Measurements from ENCODE around the gene CASR. TPM values are rescaled to one million over a fixed set of nuclear protein-coding genes. Genes with fewer than 3 reads are reported as not detected.

CASR gene
- total and polyA plus RNA-seq, 11 donors = 0.02 TPM; not detected in 10

DNA sequence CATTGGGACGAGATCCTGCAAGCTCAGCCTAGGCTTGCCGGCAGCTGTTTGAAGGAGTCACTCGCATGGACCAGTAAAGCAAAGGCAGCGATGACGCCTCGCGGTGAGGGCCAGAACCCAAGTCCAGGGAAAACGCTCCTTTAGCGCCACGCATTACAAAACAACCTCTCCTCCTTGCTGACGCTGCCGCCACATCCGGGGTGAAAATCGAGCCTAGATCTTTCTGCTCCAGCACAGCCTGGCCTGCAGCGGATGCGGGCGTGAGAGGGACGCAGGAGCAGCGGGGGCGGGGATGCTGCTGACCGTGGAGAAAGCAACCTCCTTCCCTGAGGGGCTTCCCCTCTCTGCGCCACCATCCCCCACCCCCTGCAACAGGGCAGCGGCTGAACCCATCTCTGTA is 46.7 kb downstream of the CASR start:
- peaks cover 0 to 5% (median 0%) of the 10 kb centered on the region in 12 donors for H3K9me3 ChIP-seq
- DNase-seq = peak in 1 of 5 donors; percentile 25
- H3K27me3 ChIP-seq = peaks cover 0 to 9% (median 0%) of the 10 kb centered on the region in 9 donors
- peak in 1 of 4 donors; percentile 15 for ATAC-seq
- H3K4me1 ChIP-seq = peaks cover 0 to 19% (median 0%) of the 10 kb centered on the region in 12 donors
- H3K27ac ChIP-seq = no peak overlapping the region
- H3K36me3 ChIP-seq = no peaks in the 10 kb centered on the region
- no peak overlapping the region for H3K4me3 ChIP-seq
- WGBS, 4 donors = 72 to 79% (median 76%) methylated on average over 23 of the region's 23 CpGs
- intact Hi-C loops (cut with DNase I) = no loop called here
- TF ChIP-seq POLR2A (IDR thresholded peaks at IDR 0.05) (no peak), CTCF (IDR thresholded peaks at IDR 0.05) (no peak)

DNA sequence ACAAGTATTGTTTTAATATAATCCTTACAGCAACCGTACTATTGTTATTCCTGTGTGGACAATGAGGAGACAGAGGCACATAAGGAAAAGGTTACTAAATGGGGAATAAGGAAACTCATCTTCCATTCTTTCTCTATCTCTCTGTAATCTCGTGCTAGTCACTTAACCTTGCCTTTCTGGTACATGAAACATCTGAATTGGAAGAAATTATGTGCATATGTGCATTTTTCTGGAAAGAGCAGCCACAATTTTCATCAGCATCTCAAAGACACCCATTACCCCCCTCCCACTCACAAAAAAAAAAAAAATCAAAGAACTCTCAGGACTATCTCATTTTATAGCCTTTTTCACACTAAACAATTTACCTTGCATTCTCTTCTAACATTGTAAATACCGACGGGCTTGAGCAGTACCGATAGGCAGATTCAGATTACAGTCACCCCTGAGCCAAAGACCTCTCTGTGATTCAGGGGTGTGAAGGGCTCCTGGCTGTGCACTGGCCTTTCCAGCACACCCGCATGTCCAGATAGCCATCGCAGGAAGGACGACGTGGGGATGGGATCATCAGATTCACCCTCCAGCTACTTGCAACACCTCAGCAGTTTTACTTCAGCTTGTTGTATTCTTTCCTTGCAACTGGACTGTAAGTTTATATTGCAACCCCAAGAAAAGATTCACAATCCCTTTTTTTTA is 48.1 kb downstream of the CASR start:
- H3K4me3 ChIP-seq = no peak overlapping the region
- intact Hi-C loops (cut with DNase I) = no loop called here

GRCh38 chr3:122232485-122232884 is 49.0 kb downstream of the CASR start:
- no peak overlapping the region for H3K4me3 ChIP-seq
- no peak for TF ChIP-seq CTCF (IDR thresholded peaks at IDR 0.05)
- no peak for TF ChIP-seq POLR2A (IDR thresholded peaks at IDR 0.05)
- H3K27ac ChIP-seq = peak overlapping the region in 1 of 12 donors; percentile 59
- no peaks in the 10 kb centered on the region for H3K36me3 ChIP-seq
- ATAC-seq = no peak
- H3K27me3 ChIP-seq = peaks cover 0 to 9% (median 0%) of the 10 kb centered on the region in 9 donors
- peaks cover 0 to 19% (median 0%) of the 10 kb centered on the region in 12 donors for H3K4me1 ChIP-seq
- 47 to 79% (median 71%) methylated on average over 4 of the region's 4 CpGs for WGBS, 4 donors
- DNase-seq = no peak
- no peaks in the 10 kb centered on the region for H3K9me3 ChIP-seq
- intact Hi-C loops (cut with DNase I) = no loop called here

More for the DNA sequence above, 48.1 kb downstream of the CASR start:
- no peak for DNase-seq
- H3K36me3 ChIP-seq = no peaks in the 10 kb centered on the region
- peaks cover 0 to 9% (median 0%) of the 10 kb centered on the region in 9 donors for H3K27me3 ChIP-seq
- H3K9me3 ChIP-seq = no peaks in the 10 kb centered on the region
- H3K27ac ChIP-seq = no peak overlapping the region
- 63 to 76% (median 72%) methylated on average over 9 of the region's 9 CpGs for WGBS, 4 donors
- no peak for ATAC-seq
- TF ChIP-seq POLR2A (IDR thresholded peaks at IDR 0.05) = no peak
- TF ChIP-seq CTCF (IDR thresholded peaks at IDR 0.05) = no peak
- peaks cover 0 to 19% (median 0%) of the 10 kb centered on the region in 12 donors for H3K4me1 ChIP-seq

- H3K27me3 ChIP-seq = peaks cover 0 to 9% (median 0%) of the 10 kb centered on the region in 9 donors
- peak overlapping the region in 2 of 12 donors; percentile 41 to 59 for H3K27ac ChIP-seq
- H3K9me3 ChIP-seq = no peaks in the 10 kb centered on the region
- 73 to 83% (median 82%) methylated on average over 13 of the region's 13 CpGs for WGBS, 4 donors
- no peaks in the 10 kb centered on the region for H3K36me3 ChIP-seq
- peaks cover 0 to 19% (median 0%) of the 10 kb centered on the region in 12 donors for H3K4me1 ChIP-seq
- TF ChIP-seq POLR2A (IDR thresholded peaks at IDR 0.05) (no peak), CTCF (IDR thresholded peaks at IDR 0.05) (no peak)
- no peak overlapping the region for H3K4me3 ChIP-seq
- ATAC-seq (peak; percentile 47 to 77 (median 59)), DNase-seq (peak in 3 of 5 donors; percentile 13 to 46 (median 41))
- intact Hi-C loops (cut with DNase I) = no loop called here
Measured at GRCh38 chr3:122233101-122233952, 49.9 kb downstream of the CASR start.

Measured in heart left ventricle (tissue), 16 donors.